Endodermal cell (in vitro differentiated cells): Measurements from ENCODE around the gene ANTXRL. TPM values are rescaled to one million over a fixed set of nuclear protein-coding genes. Genes with fewer than 3 reads are reported as not detected.

ENCODE experiments used
- DNase-seq: peaks from one replicate; pipeline ENCODE4 v3.0.0-alpha.2; 2017
- H3K27ac ChIP-seq: 2 replicates; pipeline ENCODE4 v1.5.1; 2013; ENCODE audit warnings: mild to moderate bottlenecking, low read depth, low read length, moderate library complexity
- H3K27me3 ChIP-seq: 2 replicates; pipeline ENCODE4 v1.6.1; 2013; ENCODE audit warnings: mild to moderate bottlenecking, low read length, moderate library complexity; ENCODE audit not compliant: insufficient read depth, control insufficient read depth, poor library complexity, severe bottlenecking
- H3K36me3 ChIP-seq: 2 replicates; pipeline ENCODE4 v1.7.0; 2013; ENCODE audit warnings: mild to moderate bottlenecking, low read length, moderate library complexity; ENCODE audit not compliant: control insufficient read depth, insufficient read depth
- H3K4me1 ChIP-seq: one replicate; pipeline ENCODE4 v1.7.0; 2013; ENCODE audit warnings: low read length; ENCODE audit not compliant: control insufficient read depth, insufficient read depth
- H3K4me3 ChIP-seq: 2 replicates; pipeline ENCODE4 v1.5.1; 2013; ENCODE audit warnings: mild to moderate bottlenecking, low read length, moderate library complexity
- H3K9ac ChIP-seq: 2 replicates; pipeline ENCODE4 v1.6.1; 2013; ENCODE audit warnings: mild to moderate bottlenecking, low read length, moderate library complexity; ENCODE audit not compliant: poor library complexity, severe bottlenecking; ENCODE audit errors: extremely low read depth
- H3K9me3 ChIP-seq: 2 replicates; pipeline ENCODE4 v1.6.1; 2013; ENCODE audit warnings: mild to moderate bottlenecking, low read length, moderate library complexity; ENCODE audit not compliant: control insufficient read depth
- H3K27ac Mint-ChIP-seq: 2 replicates; pipeline ENCODE4 v1.8.0; 2020; ENCODE audit warnings: mixed read lengths
- H3K27me3 Mint-ChIP-seq: 2 replicates; pipeline ENCODE4 v1.8.0; 2021; ENCODE audit warnings: mild to moderate bottlenecking, mixed read lengths; ENCODE audit not compliant: insufficient read depth
- H3K36me3 Mint-ChIP-seq: 2 replicates; pipeline ENCODE4 v1.8.0; 2020; ENCODE audit warnings: low read depth, mixed read lengths
- H3K4me1 Mint-ChIP-seq: 2 replicates; pipeline ENCODE4 v1.8.0; 2020; ENCODE audit warnings: mixed read lengths
- H3K4me3 Mint-ChIP-seq: 2 replicates; pipeline ENCODE4 v1.8.0; 2020; ENCODE audit warnings: mild to moderate bottlenecking, moderate library complexity, mixed read lengths
- H3K9me3 Mint-ChIP-seq: 2 replicates; pipeline ENCODE4 v1.8.0; 2020; ENCODE audit warnings: mild to moderate bottlenecking, mixed read lengths
- CTCF ChIP-seq: fragments of 200-600 bp; sonication (generic); conservative IDR thresholded peaks from 2 replicates; pipeline ENCODE4 v1.5.0; 2021; ENCODE audit warnings: antibody characterized with exemption, mild to moderate bottlenecking
- WGBS, 2 experiments: methylation state at CpG; one replicate each; pipeline versions ENCODE4 v1.1.5 to v1.1.7; 2013; ENCODE audit warnings: missing lambda C conversion rate in 2 of 2, mixed read lengths in 1 of 2; ENCODE audit not compliant: insufficient coverage in 1 of 2, insufficient read length in 1 of 2; 5-methylcytosine and 5-hydroxymethylcytosine counted together
- total RNA-seq, 2 donors: library from RNA; stranded (reverse); fragmentation: NEBNext Ultra II Directional in 1 of 2; extraction: Animal tissue kit (Norgen Biotek cat#: 25700) in 1 of 2; gene quantifications; 2 replicates in 1 of 2; 3 replicates in 1 of 2; pipeline ENCODE4 v1.2.1, GENCODE V29; 2021

ANTXRL gene
- total RNA-seq, 2 donors from 2014 or later: not detected

GRCh38 chr10:46326066-46326465, 39.3 kb downstream of the ANTXRL start:
- Histone ChIP-seq H3K4me3 (no peak overlapping the region), H3K27me3 (no peaks in the 10 kb centered on the region), H3K36me3 (no peaks in the 10 kb centered on the region), H3K27ac (no peak overlapping the region), H3K9me3 (no peaks in the 10 kb centered on the region), H3K4me1 (no peaks in the 10 kb centered on the region), H3K9ac (no peak overlapping the region)
- no peak for TF ChIP-seq CTCF
- H3K4me1 Mint-ChIP-seq: peaks cover 6% of the 10 kb centered on the region
- H3K27me3 Mint-ChIP-seq: peaks cover 2% of the 10 kb centered on the region
- no peak for DNase-seq
- no peak overlapping the region for H3K27ac Mint-ChIP-seq
- H3K36me3 Mint-ChIP-seq: no peaks in the 10 kb centered on the region
- H3K9me3 Mint-ChIP-seq: no peaks in the 10 kb centered on the region
- H3K4me3 Mint-ChIP-seq: no peak overlapping the region
- WGBS, 2 experiments: 90% methylated on average over 1 of the region's 1 CpG; no CpG with 5 or more reads in 1 of the 2 experiments

- no peaks in the 10 kb centered on the region for H3K27me3 ChIP-seq
- Mint-ChIP-seq H3K27ac (peak overlapping the region; percentile 48), H3K4me3 (no peak overlapping the region), H3K27me3 (peaks cover 4% of the 10 kb centered on the region), H3K36me3 (no peaks in the 10 kb centered on the region), H3K4me1 (peaks cover 6% of the 10 kb centered on the region), H3K9me3 (no peaks in the 10 kb centered on the region)
- H3K27ac ChIP-seq: no peak overlapping the region
- peak; percentile 24 for DNase-seq
- H3K9me3 ChIP-seq: no peaks in the 10 kb centered on the region
- WGBS, 2 experiments: 92 to 100% methylated on average over 2 to 4 of the region's 4 CpGs
- no peak overlapping the region for H3K4me3 ChIP-seq
- no peaks in the 10 kb centered on the region for H3K36me3 ChIP-seq
- TF ChIP-seq CTCF: no peak
- no peaks in the 10 kb centered on the region for H3K4me1 ChIP-seq
- H3K9ac ChIP-seq: no peak overlapping the region
These were observed 40.2 kb downstream of the ANTXRL start for GRCh38 chr10:46326971-46327370.

GRCh38 chr10:46327685-46328084, 40.9 kb downstream of the ANTXRL start:
- TF ChIP-seq CTCF: no peak
- H3K9me3 Mint-ChIP-seq: no peaks in the 10 kb centered on the region
- H3K27ac Mint-ChIP-seq: no peak overlapping the region
- no peak overlapping the region for H3K27ac ChIP-seq
- no peaks in the 10 kb centered on the region for H3K27me3 ChIP-seq
- 85 to 100% methylated on average over 3 to 5 of the region's 5 CpGs for WGBS, 2 experiments
- H3K4me3 ChIP-seq: no peak overlapping the region
- H3K36me3 ChIP-seq: no peaks in the 10 kb centered on the region
- DNase-seq: peak; percentile 28
- no peak overlapping the region for H3K9ac ChIP-seq
- no peaks in the 10 kb centered on the region for H3K4me1 ChIP-seq
- H3K27me3 Mint-ChIP-seq: peaks cover 4% of the 10 kb centered on the region
- H3K9me3 ChIP-seq: no peaks in the 10 kb centered on the region
- H3K4me1 Mint-ChIP-seq: peaks cover 6% of the 10 kb centered on the region
- H3K36me3 Mint-ChIP-seq: no peaks in the 10 kb centered on the region
- no peak overlapping the region for H3K4me3 Mint-ChIP-seq
